ENCODE results near the gene A2M. TPM values are rescaled to one million over a fixed set of nuclear protein-coding genes. Genes with fewer than 3 reads are reported as not detected.

The A2M gene
- total and polyA plus RNA-seq, 2 of the 8 experiments (the other 6 are each of a cell fraction or from before 2014, with no cell fraction given), result 0.15 TPM; not detected in 1

GRCh38 chr12:9036227-9036626 is 79.5 kb downstream of the A2M start:
- H2AFZ ChIP-seq (ENCODE audit: low read length), result no peak overlapping the region
- no peak overlapping the region for H3K18ac ChIP-seq (ENCODE audit: extremely low read depth, low read length)
- H3K23ac ChIP-seq (ENCODE audit: insufficient read length), result no peak overlapping the region
- ChIA-PET CTCF (ENCODE audit: partially characterized antibody) (interaction anchor here (0.7 to 9.7 kb wide), 8 partner anchors 9 to 379 kb away, joined by 3 to 119 read pairs (median 4); partner anchors contain the start of gene M6PR), POLR2A (ENCODE audit: partially characterized antibody) (interaction anchor here (1.5 to 2.2 kb wide), 2 partner anchors 87 to 94 kb away, joined by 3 to 7 read pairs; partner anchors contain the start of gene M6PR)
- no peak overlapping the region for H3K27ac ChIP-seq (ENCODE audit: low read depth, low read length)
- no peak overlapping the region for H2BK20ac ChIP-seq (ENCODE audit: low read length)
- no peak overlapping the region for H3K4me3 ChIP-seq (ENCODE audit: extremely low read depth in 1 of 4, insufficient read depth in 2 of 4, low read depth in 3 of 4, low read length in 4 of 4)
- no peaks in the 10 kb centered on the region for H3K79me1 ChIP-seq (ENCODE audit: low read depth, low read length)
- WGBS, 2 experiments (ENCODE audit: extremely low coverage in 1 of 2, insufficient coverage in 1 of 2, insufficient read length in 1 of 2, insufficient replicate concordance in 2 of 2, low coverage in 1 of 2, low lambda C conversion rate in 2 of 2, missing lambda C conversion rate in 1 of 2), result 87% methylated on average over 6 of the region's 6 CpGs; no CpG with 5 or more reads in 1 of the 2 experiments
- DNase-seq (ENCODE audit: low read depth in 1 of 2, low spot score in 2 of 2) (no peak), FAIRE-seq (no peak)
- H2BK12ac ChIP-seq (ENCODE audit: low read depth, low read length), result no peak overlapping the region
- H2AK5ac ChIP-seq (ENCODE audit: low read depth, low read length), result no peak overlapping the region
- H4K5ac ChIP-seq (ENCODE audit: insufficient read length, low read depth, low read length), result no peak overlapping the region
- H3K14ac ChIP-seq (ENCODE audit: insufficient read length), result no peak overlapping the region
- H3K4me1 ChIP-seq (replicated peaks in 1 of 4; ENCODE audit: control insufficient read depth in 3 of 4, insufficient read depth in 4 of 4, low read length in 3 of 4), result no peaks in the 10 kb centered on the region
- no peaks in the 10 kb centered on the region for H3K27me3 ChIP-seq (replicated peaks in 1 of 4; ENCODE audit: control insufficient read depth in 3 of 4, extremely low read depth in 1 of 4, insufficient read depth in 3 of 4, low read length in 3 of 4)
- no peak overlapping the region for H3K56ac ChIP-seq (replicated peaks; ENCODE audit: insufficient read length, low read depth, low read length)
- H3K36me3 ChIP-seq (ENCODE audit: control insufficient read depth in 2 of 4, insufficient read depth in 4 of 4, low read length in 3 of 4), result no peaks in the 10 kb centered on the region
- no peak overlapping the region for H2BK15ac ChIP-seq (ENCODE audit: low read length)
- no peak overlapping the region for H3K4ac ChIP-seq (replicated peaks; ENCODE audit: insufficient read length, low read depth, low read length)
- no peak overlapping the region for H3K4me2 ChIP-seq (ENCODE audit: insufficient read depth in 1 of 2, low read depth in 2 of 2, low read length in 2 of 2)
- no peak overlapping the region for H4K91ac ChIP-seq (replicated peaks; ENCODE audit: insufficient read length, low read length)
- no peaks in the 10 kb centered on the region for H3K79me2 ChIP-seq (ENCODE audit: control insufficient read depth in 1 of 2, insufficient read depth in 2 of 2, low read length in 2 of 2)
- no peak overlapping the region for H2BK5ac ChIP-seq (ENCODE audit: low read depth, low read length)
- no peak overlapping the region for H4K8ac ChIP-seq (ENCODE audit: extremely low read depth, insufficient read depth, low read length)
- H2BK120ac ChIP-seq (replicated peaks; ENCODE audit: low read depth, low read length), result no peak overlapping the region
- H3K23me2 ChIP-seq (ENCODE audit: low read depth, low read length), result no peaks in the 10 kb centered on the region
- H3K9ac ChIP-seq (replicated peaks in 1 of 4; ENCODE audit: extremely low read depth in 1 of 4, low read depth in 3 of 4, low read length in 3 of 4), result no peak overlapping the region
- H4K20me1 ChIP-seq (replicated peaks in 1 of 2; ENCODE audit: control insufficient read depth in 1 of 2, insufficient read depth in 2 of 2, low read length in 2 of 2), result no peaks in the 10 kb centered on the region
- H3K9me3 ChIP-seq (ENCODE audit: insufficient read depth in 2 of 2, low read depth in 1 of 2, low read length in 1 of 2), result no peaks in the 10 kb centered on the region
- TF ChIP-seq SIX5 (IDR thresholded peaks at IDR 0.05; ENCODE audit: low read depth, low read length), result no peak

All from H1 (cell line).